ENCODE measurements around the gene FGF12. TPM values are rescaled to one million over a fixed set of nuclear protein-coding genes. Genes with fewer than 3 reads are reported as not detected.
"Not testable (repeated sequence)": the region's sequence is repeated elsewhere in the genome, so short reads cannot be mapped to it uniquely, and the experiment has no call there.

The FGF12 gene
- total RNA-seq, result 10 to 100 TPM in 3 of 4 donors, under 1 TPM in 1; 0.94 to 15.9 (median 15.1) TPM

DNA sequence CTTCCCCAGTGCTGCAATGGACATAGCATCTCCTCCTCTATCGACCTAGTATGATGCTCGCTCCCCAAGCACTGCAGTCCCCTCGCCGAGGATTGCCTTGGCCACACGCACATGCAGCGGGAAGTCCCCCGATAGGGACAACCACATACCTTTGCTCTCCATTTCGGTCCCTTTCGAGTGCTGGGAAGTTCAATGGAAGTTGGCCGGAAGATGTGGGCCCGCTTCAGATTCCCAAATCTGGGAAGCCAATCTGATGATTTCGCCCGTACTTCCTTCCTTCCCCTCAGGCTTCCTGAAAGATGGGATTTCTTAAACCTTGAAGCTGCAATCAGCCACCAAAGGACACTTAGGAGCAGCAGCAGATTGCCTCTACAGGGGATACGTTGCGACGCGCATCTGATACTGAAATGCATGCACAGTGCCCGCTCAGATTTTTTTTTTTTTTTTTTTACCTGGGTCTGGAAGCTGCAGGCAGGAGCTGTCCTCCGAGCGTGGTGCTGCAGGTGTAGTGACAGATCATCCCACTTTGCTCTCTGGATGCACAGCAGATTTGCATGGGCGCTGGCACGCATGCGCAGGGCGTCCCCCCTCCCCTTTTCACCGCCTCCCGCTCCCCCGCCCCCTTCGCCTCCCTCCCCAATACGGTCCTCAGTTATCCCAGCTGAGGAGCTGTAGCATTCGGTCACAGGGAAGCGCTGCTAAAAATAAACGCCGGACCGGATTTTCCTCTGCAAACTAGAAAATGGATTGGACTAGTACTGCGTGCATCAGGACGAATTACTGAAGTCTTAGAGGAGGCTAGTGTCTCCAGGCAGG is at the start of gene FGF12:
Gene FGF12 (minus strand): TSS at position 510 of the 816 bp plus-strand sequence.
- ATAC-seq, result peak; percentile 62
- TF ChIP-seq POLR2A (IDR thresholded peaks at IDR 0.05), result no peak
- TF ChIP-seq POLR2AphosphoS5 (IDR thresholded peaks at IDR 0.05), result no peak
- TF ChIP-seq CTCF (IDR thresholded peaks at IDR 0.05), result no peak
- no peak for TF ChIP-seq EP300 (IDR thresholded peaks at IDR 0.05)
- Histone ChIP-seq H3K27me3 (no peaks in the 10 kb centered on the region), H3K36me3 (no peaks in the 10 kb centered on the region), H3K4me1 (peaks cover 0 to 15% (median 5%) of the 10 kb centered on the region in 3 donors), H3K27ac (no peak within 1 kb of the TSS), H3K4me3 (peak within 1 kb of the TSS in 1 of 2 donors; percentile 41), H3K9me3 (no peaks in the 10 kb centered on the region)
- 0 to 2% methylated on average over 3 to 15 of the region's 36 CpGs for WGBS, 2 donors (ENCODE audit: low coverage in 1 of 2)

- not testable (repeated sequence) for H3K27me3 ChIP-seq, ATAC-seq, H3K36me3 ChIP-seq, H3K4me3 ChIP-seq, H3K4me1 ChIP-seq, H3K27ac ChIP-seq
- WGBS, 2 donors (ENCODE audit: low coverage in 1 of 2), result 60 to 65% methylated on average over 4 of the region's 4 CpGs
- peaks cover 0 to 27% (median 0%) of the 10 kb centered on the region in 3 donors for H3K9me3 ChIP-seq
Measured at GRCh38 chr3:192774341-192774740, 47.0 kb upstream of the FGF12 start.

GRCh38 chr3:192772240-192772894 is 45.0 kb upstream of the FGF12 start:
- Histone ChIP-seq H3K36me3 (no peaks in the 10 kb centered on the region), H3K4me1 (no peaks in the 10 kb centered on the region), H3K27me3 (peaks cover 9% of the 10 kb centered on the region), H3K4me3 (no peak overlapping the region), H3K27ac (no peak overlapping the region), H3K9me3 (peaks cover 0 to 20% (median 0%) of the 10 kb centered on the region in 3 donors)
- 36 to 83% methylated on average over 2 to 5 of the region's 5 CpGs for WGBS, 2 donors (ENCODE audit: low coverage in 1 of 2)
- TF ChIP-seq EP300 (IDR thresholded peaks at IDR 0.05) (no peak), POLR2A (IDR thresholded peaks at IDR 0.05) (no peak), POLR2AphosphoS5 (IDR thresholded peaks at IDR 0.05) (no peak), CTCF (IDR thresholded peaks at IDR 0.05) (no peak)
- ATAC-seq, result no peak

- Histone ChIP-seq H3K27ac (no peak overlapping the region), H3K4me1 (no peaks in the 10 kb centered on the region), H3K9me3 (peaks cover 0 to 8% (median 0%) of the 10 kb centered on the region in 3 donors), H3K4me3 (no peak overlapping the region), H3K27me3 (no peaks in the 10 kb centered on the region), H3K36me3 (no peaks in the 10 kb centered on the region)
- 73 to 80% methylated on average over 1 to 3 of the region's 7 CpGs for WGBS, 2 donors (ENCODE audit: low coverage in 1 of 2)
- TF ChIP-seq POLR2A (IDR thresholded peaks at IDR 0.05), result no peak
- TF ChIP-seq CTCF (IDR thresholded peaks at IDR 0.05), result no peak
- TF ChIP-seq EP300 (IDR thresholded peaks at IDR 0.05), result no peak
- no peak for TF ChIP-seq POLR2AphosphoS5 (IDR thresholded peaks at IDR 0.05)
- no peak for ATAC-seq
Measured at GRCh38 chr3:192758654-192759053, 31.3 kb upstream of the FGF12 start.

- no peak for ATAC-seq
- no peaks in the 10 kb centered on the region for H3K4me1 ChIP-seq
- TF ChIP-seq POLR2A (IDR thresholded peaks at IDR 0.05) (no peak), POLR2AphosphoS5 (IDR thresholded peaks at IDR 0.05) (no peak), EP300 (IDR thresholded peaks at IDR 0.05) (no peak), CTCF (IDR thresholded peaks at IDR 0.05) (no peak)
- 37 to 43% methylated on average over 2 of the region's 2 CpGs for WGBS, 2 donors (ENCODE audit: low coverage in 1 of 2)
- no peaks in the 10 kb centered on the region for H3K36me3 ChIP-seq
- H3K27ac ChIP-seq, result no peak overlapping the region
- H3K27me3 ChIP-seq, result no peaks in the 10 kb centered on the region
- no peaks in the 10 kb centered on the region for H3K9me3 ChIP-seq
- H3K4me3 ChIP-seq, result no peak overlapping the region
Measured at GRCh38 chr3:192751148-192751547, 23.8 kb upstream of the FGF12 start.
